ENCODE data around the gene PDGFRB. TPM values are rescaled to one million over a fixed set of nuclear protein-coding genes. Genes with fewer than 3 reads are reported as not detected.
A peak's percentile ranks its signal among the peaks of the same experiment; 100 is the strongest.

PDGFRB gene
- total RNA-seq, result 10 to 100 TPM; 20.2 to 56.3 (median 28.3) TPM

DNA sequence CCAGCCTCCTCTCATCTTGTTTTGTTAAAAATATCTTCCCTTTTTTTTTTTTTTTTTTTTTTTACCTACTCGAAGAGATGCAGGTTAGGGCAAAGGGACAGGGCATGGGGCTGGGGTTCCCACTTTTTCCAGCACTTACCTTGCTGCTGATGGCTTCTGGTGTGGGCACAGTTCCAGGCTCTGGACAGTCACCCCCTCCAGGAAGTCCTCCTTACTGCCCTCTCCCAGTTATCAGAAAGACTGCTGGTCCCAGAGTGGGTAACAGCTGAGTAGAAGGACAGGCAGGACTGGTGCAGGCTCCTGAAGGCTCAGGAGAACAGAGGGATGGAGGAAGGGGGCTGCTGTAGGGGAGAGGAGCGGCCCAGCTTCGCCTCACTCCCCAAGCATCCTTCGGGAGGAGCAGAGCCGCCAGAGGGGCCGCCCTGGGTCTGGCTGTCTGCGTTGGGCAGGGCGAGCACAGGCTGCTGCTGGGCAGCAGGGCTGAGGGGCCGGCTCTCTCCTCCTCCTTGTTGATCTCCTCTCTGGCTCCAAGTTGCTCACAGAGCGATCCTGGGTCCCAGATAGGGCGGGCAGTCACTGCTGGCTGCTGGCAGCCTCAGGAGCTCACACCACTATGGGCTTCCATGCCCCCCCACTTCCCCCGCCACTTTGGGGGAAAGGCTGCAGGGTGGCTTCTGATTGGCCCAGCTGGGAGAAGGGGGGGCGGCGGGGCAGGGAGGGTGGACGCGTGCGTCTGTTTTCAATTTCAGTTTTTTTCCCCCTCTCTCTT lies at the start of gene PDGFRB:
TSS of gene PDGFRB (minus strand) at position 588 of the 769 bp plus-strand sequence. CDS start 18,798 bp downstream, outside the sequence.
- 37% methylated on average over 16 of the region's 17 CpGs; no CpG with 5 or more reads in 1 of the 2 donors for WGBS, 2 donors (ENCODE audit: low coverage in 1 of 2)
- DNase-seq, result peak; percentile 82
- TF ChIP-seq, protein P1, sequence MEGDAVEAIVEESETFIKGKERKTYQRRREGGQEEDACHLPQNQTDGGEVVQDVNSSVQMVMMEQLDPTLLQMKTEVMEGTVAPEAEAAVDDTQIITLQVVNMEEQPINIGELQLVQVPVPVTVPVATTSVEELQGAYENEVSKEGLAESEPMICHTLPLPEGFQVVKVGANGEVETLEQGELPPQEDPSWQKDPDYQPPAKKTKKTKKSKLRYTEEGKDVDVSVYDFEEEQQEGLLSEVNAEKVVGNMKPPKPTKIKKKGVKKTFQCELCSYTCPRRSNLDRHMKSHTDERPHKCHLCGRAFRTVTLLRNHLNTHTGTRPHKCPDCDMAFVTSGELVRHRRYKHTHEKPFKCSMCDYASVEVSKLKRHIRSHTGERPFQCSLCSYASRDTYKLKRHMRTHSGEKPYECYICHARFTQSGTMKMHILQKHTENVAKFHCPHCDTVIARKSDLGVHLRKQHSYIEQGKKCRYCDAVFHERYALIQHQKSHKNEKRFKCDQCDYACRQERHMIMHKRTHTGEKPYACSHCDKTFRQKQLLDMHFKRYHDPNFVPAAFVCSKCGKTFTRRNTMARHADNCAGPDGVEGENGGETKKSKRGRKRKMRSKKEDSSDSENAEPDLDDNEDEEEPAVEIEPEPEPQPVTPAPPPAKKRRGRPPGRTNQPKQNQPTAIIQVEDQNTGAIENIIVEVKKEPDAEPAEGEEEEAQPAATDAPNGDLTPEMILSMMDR (IDR thresholded peaks at IDR 0.05), result no peak
- no peak for TF ChIP-seq EP300 (IDR thresholded peaks at IDR 0.05; ENCODE audit: low read depth)
- TF ChIP-seq POLR2A (IDR thresholded peaks at IDR 0.05), result peak; percentile 48
- TF ChIP-seq POLR2AphosphoS5 (IDR thresholded peaks at IDR 0.05), result peak; percentile 76 to 85 (median 79)
- Histone ChIP-seq H3K27ac (peak within 1 kb of the TSS; percentile 77 to 91 (median 84)), H3K4me3 (peak within 1 kb of the TSS; percentile 33 to 45 (median 38)), H3K4me1 (peaks cover 0 to 10% (median 5%) of the 10 kb centered on the region in 4 donors), H3K36me3 (no peaks in the 10 kb centered on the region), H3K27me3 (no peaks in the 10 kb centered on the region), H3K9me3 (no peaks in the 10 kb centered on the region)
- in situ Hi-C loops (cut with MboI; ENCODE audit: low pct_ligation_motif_present in 1 of 4, low pct_unique_long_range_greater_than_20kb in 1 of 4, low sequenced_read_pairs in 3 of 4), result loop anchor here in 2 of 4 donors (25.0 kb wide), 1 partner anchor 282 kb away; the partner anchor contains the start of gene RPS14 (in 2 of the 2)
- intact Hi-C loops (cut with DNase I; ENCODE audit: low total_unique reads), result no loop called here

DNA sequence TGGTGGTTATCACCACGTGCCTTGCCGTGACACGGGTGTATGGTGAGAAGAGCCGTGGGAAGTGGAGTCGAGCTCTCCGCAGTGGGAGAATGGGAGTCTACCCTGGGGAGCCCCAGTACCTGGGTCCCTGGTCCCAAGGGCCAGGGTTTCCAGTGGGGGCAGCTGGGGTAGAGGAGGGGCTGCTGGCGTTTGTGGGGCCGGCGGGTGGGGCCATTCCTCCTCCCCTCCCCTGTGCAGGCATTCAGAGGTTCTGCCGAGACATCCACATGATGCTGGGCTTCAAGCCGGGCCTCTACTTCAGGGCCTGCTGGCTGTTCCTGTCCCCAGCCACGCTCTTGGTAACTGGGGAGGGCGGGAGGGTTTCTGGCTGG lies 48.9 kb upstream of the PDGFRB start:
- Histone ChIP-seq H3K27me3 (no peaks in the 10 kb centered on the region), H3K4me3 (no peak overlapping the region), H3K9me3 (no peaks in the 10 kb centered on the region), H3K4me1 (peaks cover 10 to 15% (median 13%) of the 10 kb centered on the region in 4 donors), H3K36me3 (no peaks in the 10 kb centered on the region), H3K27ac (no peak overlapping the region)
- TF ChIP-seq POLR2A (IDR thresholded peaks at IDR 0.05) (no peak), POLR2AphosphoS5 (IDR thresholded peaks at IDR 0.05) (no peak), EP300 (IDR thresholded peaks at IDR 0.05; ENCODE audit: low read depth) (no peak)
- TF ChIP-seq, protein P1 (IDR thresholded peaks at IDR 0.05), result no peak
- no peak for DNase-seq
- in situ Hi-C loops (cut with MboI; ENCODE audit: low pct_ligation_motif_present in 1 of 4, low pct_unique_long_range_greater_than_20kb in 1 of 4, low sequenced_read_pairs in 3 of 4) (loop anchor here in 1 of 4 donors (25.0 kb wide), 1 partner anchor 367 kb away; no protein-coding TSS in a partner anchor), intact Hi-C loops (cut with DNase I; ENCODE audit: low total_unique reads) (no loop called here)
- 89% methylated on average over 13 of the region's 13 CpGs; no CpG with 5 or more reads in 1 of the 2 donors for WGBS, 2 donors (ENCODE audit: low coverage in 1 of 2)

DNA sequence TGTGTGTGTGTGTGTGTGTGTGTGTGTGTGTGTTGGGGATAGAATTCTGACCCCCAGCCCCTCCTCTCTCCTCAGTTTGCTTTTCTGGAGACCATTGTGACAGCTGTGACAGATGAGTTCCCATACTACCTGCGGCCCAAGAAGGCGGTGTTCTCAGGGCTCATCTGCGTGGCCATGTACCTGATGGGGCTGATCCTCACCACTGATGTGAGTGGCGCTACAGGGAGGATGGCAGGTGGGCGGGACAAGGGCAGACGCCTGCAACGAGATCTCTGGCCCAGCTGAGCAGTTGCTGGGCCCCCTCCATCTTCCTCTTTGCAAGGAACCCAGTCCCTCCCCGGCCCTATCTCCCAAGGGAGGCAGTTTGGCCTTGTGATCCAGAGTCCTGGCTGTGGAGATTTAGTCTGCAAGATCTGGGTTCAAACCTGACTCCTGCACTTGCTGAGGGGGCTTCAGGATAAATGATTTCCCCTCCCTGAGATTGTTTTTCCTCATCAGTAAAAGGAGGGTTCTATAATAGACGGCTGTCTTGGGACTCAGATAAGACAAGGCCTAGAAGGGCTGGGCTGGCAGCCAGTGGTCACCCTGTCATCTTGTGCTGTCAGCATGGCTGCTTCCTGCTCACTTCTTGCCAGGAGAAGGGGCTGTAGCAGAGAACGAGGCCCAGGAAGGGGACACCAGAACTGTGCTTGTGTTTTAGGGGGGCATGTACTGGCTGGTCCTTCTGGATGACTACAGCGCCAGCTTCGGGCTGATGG lies 48.4 kb upstream of the PDGFRB start:
- WGBS, 2 donors (ENCODE audit: low coverage in 1 of 2), result 70 to 82% methylated on average over 2 to 12 of the region's 12 CpGs
- H3K4me3 ChIP-seq, result no peak overlapping the region
- H3K36me3 ChIP-seq, result no peaks in the 10 kb centered on the region
- no peaks in the 10 kb centered on the region for H3K9me3 ChIP-seq
- H3K27me3 ChIP-seq, result no peaks in the 10 kb centered on the region
- in situ Hi-C loops (cut with MboI; ENCODE audit: low pct_ligation_motif_present in 1 of 4, low pct_unique_long_range_greater_than_20kb in 1 of 4, low sequenced_read_pairs in 3 of 4), result loop anchor here in 1 of 4 donors (25.0 kb wide), 1 partner anchor 367 kb away; no protein-coding TSS in a partner anchor
- TF ChIP-seq POLR2A (IDR thresholded peaks at IDR 0.05) (no peak), POLR2AphosphoS5 (IDR thresholded peaks at IDR 0.05) (no peak), EP300 (IDR thresholded peaks at IDR 0.05; ENCODE audit: low read depth) (no peak)
- TF ChIP-seq, protein P1 (IDR thresholded peaks at IDR 0.05), result no peak
- intact Hi-C loops (cut with DNase I; ENCODE audit: low total_unique reads), result no loop called here
- H3K27ac ChIP-seq, result no peak overlapping the region
- no peak for DNase-seq
- H3K4me1 ChIP-seq, result peaks cover 4 to 10% (median 8%) of the 10 kb centered on the region in 4 donors

DNA sequence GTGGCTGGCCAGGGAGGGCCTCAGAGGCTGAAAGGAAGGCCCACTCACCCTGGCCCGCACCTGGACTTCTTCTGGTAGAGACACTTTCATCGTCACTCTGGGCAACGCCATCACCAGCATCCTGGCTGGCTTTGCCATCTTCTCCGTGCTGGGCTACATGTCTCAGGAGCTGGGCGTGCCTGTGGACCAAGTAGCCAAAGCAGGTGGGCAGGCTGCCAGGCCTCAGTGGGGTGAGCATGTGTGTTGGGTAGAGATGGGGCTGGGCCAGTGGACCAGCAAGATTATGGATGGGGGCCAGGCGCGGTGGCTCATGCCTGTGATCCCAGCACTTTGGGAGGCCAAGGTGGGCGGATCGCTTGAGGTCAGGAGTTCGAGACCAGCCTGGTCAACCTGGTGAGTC lies 46.9 kb upstream of the PDGFRB start:
- 77 to 91% methylated on average over 3 to 10 of the region's 10 CpGs for WGBS, 2 donors (ENCODE audit: low coverage in 1 of 2)
- in situ Hi-C loops (cut with MboI; ENCODE audit: low pct_ligation_motif_present in 1 of 4, low pct_unique_long_range_greater_than_20kb in 1 of 4, low sequenced_read_pairs in 3 of 4), result loop anchor here in 1 of 4 donors (25.0 kb wide), 1 partner anchor 365 kb away; no protein-coding TSS in a partner anchor

More for the DNA sequence above, 46.9 kb upstream of the PDGFRB start:
- Histone ChIP-seq H3K36me3 (no peaks in the 10 kb centered on the region), H3K4me1 (no peaks in the 10 kb centered on the region), H3K27ac (no peak overlapping the region), H3K27me3 (no peaks in the 10 kb centered on the region), H3K4me3 (no peak overlapping the region), H3K9me3 (no peaks in the 10 kb centered on the region)
- TF ChIP-seq EP300 (IDR thresholded peaks at IDR 0.05; ENCODE audit: low read depth) (no peak), POLR2AphosphoS5 (IDR thresholded peaks at IDR 0.05) (no peak), POLR2A (IDR thresholded peaks at IDR 0.05) (no peak)
- TF ChIP-seq, protein P1 (IDR thresholded peaks at IDR 0.05), result no peak
- intact Hi-C loops (cut with DNase I; ENCODE audit: low total_unique reads), result no loop called here
- DNase-seq, result no peak
